NCI-H446 (cell line): Measurements from ENCODE around the gene AATF.
A peak's percentile ranks its signal among the peaks of the same experiment; 100 is the strongest.

Experiments used
- DNase-seq, 2 experiments: peaks; one replicate each; lab custom pipeline; 2025; lab: John Stamatoyannopoulos, UW

The AATF gene

GRCh38 chr17:36983618-36984017, 34.9 kb downstream of the AATF start:
- DNase-seq: no peak

- no peak for DNase-seq
Observed at GRCh38 chr17:36989173-36989572, 40.4 kb downstream of the AATF start.

GRCh38 chr17:36992701-36993100, 43.9 kb downstream of the AATF start:
- no peak for DNase-seq

GRCh38 chr17:36993227-36993626, 44.5 kb downstream of the AATF start:
- DNase-seq: no peak

- no peak for DNase-seq
Observed at GRCh38 chr17:36994438-36994837, 45.7 kb downstream of the AATF start.

- DNase-seq: no peak
Observed at GRCh38 chr17:36999471-36999870, 50.7 kb downstream of the AATF start.

GRCh38 chr17:37016780-37017179, 68.0 kb downstream of the AATF start:
- no peak for DNase-seq

- no peak for DNase-seq
Observed at GRCh38 chr17:37017404-37017803, 68.7 kb downstream of the AATF start.

- no peak for DNase-seq
Observed at GRCh38 chr17:37019117-37019740, 70.5 kb downstream of the AATF start.

GRCh38 chr17:37019741-37020129, 71.0 kb downstream of the AATF start:
- no peak for DNase-seq

GRCh38 chr17:37024181-37024637, 75.5 kb downstream of the AATF start:
- no peak for DNase-seq

- DNase-seq: no peak
Observed at GRCh38 chr17:37025238-37025637, 76.5 kb downstream of the AATF start.

- no peak for DNase-seq
Observed at GRCh38 chr17:37025847-37026530, 77.2 kb downstream of the AATF start.

- no peak for DNase-seq
Observed at GRCh38 chr17:37026531-37026869, 77.7 kb downstream of the AATF start.

- no peak for DNase-seq
Observed at GRCh38 chr17:37028040-37028439, 79.3 kb downstream of the AATF start.

GRCh38 chr17:37031493-37032083, 82.8 kb downstream of the AATF start:
- DNase-seq: no peak

- DNase-seq: no peak
Observed at GRCh38 chr17:37037590-37038155, 88.9 kb downstream of the AATF start.

GRCh38 chr17:37039269-37039668, 90.5 kb downstream of the AATF start:
- no peak for DNase-seq

GRCh38 chr17:37041932-37042331, 93.2 kb downstream of the AATF start:
- DNase-seq: no peak

GRCh38 chr17:37043201-37043600, 94.4 kb downstream of the AATF start:
- no peak for DNase-seq

- DNase-seq: no peak
Observed at GRCh38 chr17:37045351-37045922, 96.7 kb downstream of the AATF start.

GRCh38 chr17:37047631-37048104, 98.9 kb downstream of the AATF start:
- peak; percentile 77 to 81 for DNase-seq

GRCh38 chr17:37048811-37049210, 100.1 kb downstream of the AATF start:
- no peak for DNase-seq
